ENCODE data around the gene DAZAP2. TPM values are rescaled to one million over a fixed set of nuclear protein-coding genes. Genes with fewer than 3 reads are reported as not detected.

Gene DAZAP2
- total and polyA plus RNA-seq, 9 of the 15 experiments (the other 6 are each of a cell fraction or from before 2014, with no cell fraction given): 116 to 668 (median 227) TPM

DNA sequence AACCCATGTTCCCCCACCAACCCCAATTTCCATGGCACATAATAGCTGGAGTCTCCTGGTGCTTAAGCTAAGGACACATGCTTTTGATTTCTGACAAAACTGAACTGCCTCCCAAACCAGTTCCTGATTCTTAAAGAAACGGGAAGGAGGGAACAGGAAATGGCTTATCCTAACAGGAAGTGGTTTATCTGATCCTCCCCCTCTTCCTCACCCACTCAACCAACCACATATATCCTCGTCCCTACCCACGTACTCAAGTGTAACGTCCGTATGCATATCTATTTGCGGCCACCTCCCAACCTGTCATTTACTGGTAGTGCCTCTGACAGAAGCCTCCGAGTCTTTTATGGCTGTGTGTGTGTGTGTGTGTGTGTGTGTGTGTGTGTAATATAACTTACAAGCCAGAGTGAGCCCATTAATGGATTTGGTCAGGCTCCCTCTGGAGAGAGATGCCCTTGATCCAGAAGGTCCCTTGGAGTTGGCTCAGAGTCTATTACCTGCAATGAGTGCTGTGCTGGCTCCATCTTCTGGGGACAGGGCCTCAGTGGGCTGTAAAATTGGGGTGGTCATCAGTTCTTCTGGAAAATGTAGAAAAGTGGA lies 7.7 kb downstream of the DAZAP2 start (continued):
- TF ChIP-seq ZNF398 (CRISPR knock-in tag; IDR thresholded peaks at IDR 0.05): no peak
- TF ChIP-seq POLR2AphosphoS5 (IDR thresholded peaks at IDR 0.05; ENCODE audit: control insufficient read depth, insufficient read depth, low read depth, low read length): peak; percentile 69
- peak; percentile 60; the same call in 1 of the 2 replicates for TF ChIP-seq MBD2 (IDR thresholded peaks at IDR 0.05; ENCODE audit: borderline replicate concordance, low read depth)
- TF ChIP-seq, protein P1, sequence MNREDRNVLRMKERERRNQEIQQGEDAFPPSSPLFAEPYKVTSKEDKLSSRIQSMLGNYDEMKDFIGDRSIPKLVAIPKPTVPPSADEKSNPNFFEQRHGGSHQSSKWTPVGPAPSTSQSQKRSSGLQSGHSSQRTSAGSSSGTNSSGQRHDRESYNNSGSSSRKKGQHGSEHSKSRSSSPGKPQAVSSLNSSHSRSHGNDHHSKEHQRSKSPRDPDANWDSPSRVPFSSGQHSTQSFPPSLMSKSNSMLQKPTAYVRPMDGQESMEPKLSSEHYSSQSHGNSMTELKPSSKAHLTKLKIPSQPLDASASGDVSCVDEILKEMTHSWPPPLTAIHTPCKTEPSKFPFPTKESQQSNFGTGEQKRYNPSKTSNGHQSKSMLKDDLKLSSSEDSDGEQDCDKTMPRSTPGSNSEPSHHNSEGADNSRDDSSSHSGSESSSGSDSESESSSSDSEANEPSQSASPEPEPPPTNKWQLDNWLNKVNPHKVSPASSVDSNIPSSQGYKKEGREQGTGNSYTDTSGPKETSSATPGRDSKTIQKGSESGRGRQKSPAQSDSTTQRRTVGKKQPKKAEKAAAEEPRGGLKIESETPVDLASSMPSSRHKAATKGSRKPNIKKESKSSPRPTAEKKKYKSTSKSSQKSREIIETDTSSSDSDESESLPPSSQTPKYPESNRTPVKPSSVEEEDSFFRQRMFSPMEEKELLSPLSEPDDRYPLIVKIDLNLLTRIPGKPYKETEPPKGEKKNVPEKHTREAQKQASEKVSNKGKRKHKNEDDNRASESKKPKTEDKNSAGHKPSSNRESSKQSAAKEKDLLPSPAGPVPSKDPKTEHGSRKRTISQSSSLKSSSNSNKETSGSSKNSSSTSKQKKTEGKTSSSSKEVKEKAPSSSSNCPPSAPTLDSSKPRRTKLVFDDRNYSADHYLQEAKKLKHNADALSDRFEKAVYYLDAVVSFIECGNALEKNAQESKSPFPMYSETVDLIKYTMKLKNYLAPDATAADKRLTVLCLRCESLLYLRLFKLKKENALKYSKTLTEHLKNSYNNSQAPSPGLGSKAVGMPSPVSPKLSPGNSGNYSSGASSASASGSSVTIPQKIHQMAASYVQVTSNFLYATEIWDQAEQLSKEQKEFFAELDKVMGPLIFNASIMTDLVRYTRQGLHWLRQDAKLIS (CRISPR knock-in tag; IDR thresholded peaks at IDR 0.05): peak; percentile 46; the same call in 1 of the 2 replicates
- 0 out of 2 replicates have a peak, but pooled peaks have one; percentile 49 for TF ChIP-seq TCFL5 (CRISPR knock-in tag; conservative IDR thresholded peaks at IDR 0.05)
- TF ChIP-seq ZNF212 (CRISPR knock-in tag; IDR thresholded peaks at IDR 0.05): peak; percentile 41; the same call in 1 of the 2 replicates
- no peak for TF ChIP-seq RBBP5 (IDR thresholded peaks at IDR 0.05; ENCODE audit: borderline replicate concordance, insufficient read depth, low read length, poor library complexity, severe bottlenecking)
- TF ChIP-seq, protein P2, sequence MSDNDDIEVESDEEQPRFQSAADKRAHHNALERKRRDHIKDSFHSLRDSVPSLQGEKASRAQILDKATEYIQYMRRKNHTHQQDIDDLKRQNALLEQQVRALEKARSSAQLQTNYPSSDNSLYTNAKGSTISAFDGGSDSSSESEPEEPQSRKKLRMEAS (CRISPR knock-in tag; IDR thresholded peaks at IDR 0.05): no peak
- TF ChIP-seq ZNF75A (CRISPR knock-in tag; IDR thresholded peaks at IDR 0.05): peak; percentile 30; the same call in 1 of the 2 replicates
- 0 out of 2 replicates have a peak, but pooled peaks have one; percentile 59 for TF ChIP-seq ZBED1 (IDR thresholded peaks at IDR 0.05)
- TF ChIP-seq CBFA2T2 (conservative IDR thresholded peaks at IDR 0.05): peak; percentile 36; the same call in 1 of the 2 replicates
- TF ChIP-seq HLTF (IDR thresholded peaks at IDR 0.05): no peak
- peak; percentile 74; the same call in 1 of the 2 replicates for TF ChIP-seq ELF2 (CRISPR knock-in tag; IDR thresholded peaks at IDR 0.05)
- no peak for TF ChIP-seq KLF10 (CRISPR knock-in tag; IDR thresholded peaks at IDR 0.05)
- TF ChIP-seq THAP7 (CRISPR knock-in tag; IDR thresholded peaks at IDR 0.05): no peak
- no peak for TF ChIP-seq THAP12 (CRISPR knock-in tag; IDR thresholded peaks at IDR 0.05)
- no peak for TF ChIP-seq TGIF2 (CRISPR knock-in tag; IDR thresholded peaks at IDR 0.05)
- TF ChIP-seq WHSC1 (IDR thresholded peaks at IDR 0.05; ENCODE audit: low read length): no peak
- TF ChIP-seq NCOR1 (IDR thresholded peaks at IDR 0.05): peak; percentile 61

Data from K562 (cell line).